Caco-2 (cell line): ENCODE data around the gene KIF19. TPM values are rescaled to one million over a fixed set of nuclear protein-coding genes. Genes with fewer than 3 reads are reported as not detected.

ENCODE experiments used
- BruUV-seq: library from RNA; stranded (reverse); fragments of 400-500 nt; replicated peaks from 2 replicates; lab custom pipeline; 2021; lab: Mats Ljungman, UMichigan
- CTCF ChIA-PET: fragments of 300-600 bp; sonication (Branson Sonifier 250); formaldehyde crosslinking; loops from one replicate; lab custom pipeline; 2022; ENCODE audit warnings: antibody characterized with exemption; lab: Charles Lee
- POLR2A ChIA-PET: fragments of 300-600 bp; sonication (Branson Sonifier 250); formaldehyde crosslinking; loops from one replicate; lab custom pipeline; 2022; ENCODE audit warnings: antibody characterized with exemption; lab: Charles Lee
- DNase-seq, 2 experiments: peaks; one replicate each; pipeline versions ENCODE4 v3.0.0 to v3.0.0-alpha.2; 2020 to 2022
- H3K27me3 ChIP-seq: replicated peaks from 2 replicates; pipeline ENCODE4 v1.6.0; 2011; ENCODE audit warnings: low read length; ENCODE audit not compliant: control insufficient read depth, insufficient read depth
- H3K36me3 ChIP-seq: 2 replicates; pipeline ENCODE4 v1.5.1; 2011; ENCODE audit warnings: low read length; ENCODE audit not compliant: control insufficient read depth, insufficient read depth
- H3K4me1 ChIP-seq: fragments of 250-450 bp; sonication (Bioruptor Pico); 2 replicates; pipeline ENCODE4 v1.5.1; 2020; ENCODE audit warnings: mild to moderate bottlenecking
- H3K4me3 ChIP-seq: 2 replicates; pipeline ENCODE4 v1.5.1; 2011; ENCODE audit warnings: low read depth, mild to moderate bottlenecking, control low read depth, low read length
- H3K9me3 ChIP-seq: fragments of 250-450 bp; sonication (Bioruptor Pico); 2 replicates; pipeline ENCODE4 v1.5.1; 2020; ENCODE audit warnings: mild to moderate bottlenecking, moderate library complexity
- H3K27ac Mint-ChIP-seq: one replicate; pipeline ENCODE4 v1.8.0; 2022; ENCODE audit warnings: mixed read lengths; ENCODE audit not compliant: unreplicated experiment
- H3K27me3 Mint-ChIP-seq: one replicate; pipeline ENCODE4 v1.8.0; 2022; ENCODE audit warnings: mixed read lengths; ENCODE audit not compliant: insufficient read depth, unreplicated experiment
- H3K36me3 Mint-ChIP-seq: one replicate; pipeline ENCODE4 v1.8.0; 2022; ENCODE audit warnings: mild to moderate bottlenecking, mixed read lengths; ENCODE audit not compliant: insufficient read depth, unreplicated experiment
- H3K4me1 Mint-ChIP-seq: one replicate; pipeline ENCODE4 v1.8.0; 2022; ENCODE audit warnings: low read depth, mixed read lengths; ENCODE audit not compliant: unreplicated experiment
- H3K4me3 Mint-ChIP-seq: one replicate; pipeline ENCODE4 v1.8.0; 2022; ENCODE audit warnings: mild to moderate bottlenecking, moderate library complexity, mixed read lengths; ENCODE audit not compliant: unreplicated experiment
- H3K9me3 Mint-ChIP-seq: one replicate; pipeline ENCODE4 v1.8.0; 2022; ENCODE audit warnings: mixed read lengths; ENCODE audit not compliant: unreplicated experiment
- CTCF ChIP-seq, 2 experiments: fragments of 200-600 bp in 1 of 2; IDR thresholded peaks; 1 replicate in 1 of 2; 2 replicates in 1 of 2; pipeline versions ENCODE4 v1.5.1 to v1.8.0; 2011 to 2022; ENCODE audit warnings: antibody characterized with exemption in 1 of 2, control low read depth in 1 of 2, inconsistent platforms in 1 of 2, low read depth in 1 of 2, low read length in 1 of 2, mild to moderate bottlenecking in 1 of 2, moderate library complexity in 1 of 2; ENCODE audit not compliant: insufficient read depth in 1 of 2, severe bottlenecking in 1 of 2, unreplicated experiment in 1 of 2
- intact Hi-C: fragments of 100-400 bp; cut with micrococcal nuclease; formaldehyde crosslinking; loops from one replicate; pipeline ENCODE4 v1.10.0; 2022; ENCODE audit not compliant: unreplicated experiment
- total RNA-seq: library from RNA; stranded (reverse); gene quantifications from 2 replicates; pipeline ENCODE4 v1.2.3, GENCODE V29; 2022

The KIF19 gene
- total RNA-seq, 1 experiment from 2014 or later: not detected

- Histone ChIP-seq H3K4me3 (no peak overlapping the region), H3K9me3 (no peaks in the 10 kb centered on the region), H3K4me1 (no peaks in the 10 kb centered on the region; the same call in 1 of the 2 replicates), H3K27me3 (no peaks in the 10 kb centered on the region), H3K36me3 (no peaks in the 10 kb centered on the region; the same call in 1 of the 2 replicates)
- no peak for TF ChIP-seq CTCF (IDR thresholded peaks at IDR 0.05; ENCODE audit: insufficient read depth in 1 of 2, low read depth in 1 of 2, low read length in 1 of 2, severe bottlenecking in 1 of 2, unreplicated experiment in 1 of 2)
- intact Hi-C loops: no loop called here
- peaks cover 3% of the 10 kb centered on the region for H3K27me3 Mint-ChIP-seq
- no peak for DNase-seq
- no peak overlapping the region for H3K4me3 Mint-ChIP-seq
- no peak overlapping the region for H3K27ac Mint-ChIP-seq
- no peaks in the 10 kb centered on the region for H3K9me3 Mint-ChIP-seq
- no peaks in the 10 kb centered on the region for H3K36me3 Mint-ChIP-seq
- ChIA-PET POLR2A (no interaction called here), CTCF (interaction anchor here (2.2 kb wide), 1 partner anchor 13 kb away, joined by 9 read pairs; no protein-coding TSS in a partner anchor)
- peaks cover 6% of the 10 kb centered on the region for H3K4me1 Mint-ChIP-seq
- BruUV-seq: no TSS peak
Observed at GRCh38 chr17:74393346-74393942, 67.4 kb downstream of the KIF19 start.

- no peak for DNase-seq
- Histone ChIP-seq H3K9me3 (no peaks in the 10 kb centered on the region), H3K27me3 (no peaks in the 10 kb centered on the region), H3K4me1 (no peaks in the 10 kb centered on the region; the same call in 1 of the 2 replicates), H3K36me3 (no peaks in the 10 kb centered on the region; the same call in 1 of the 2 replicates), H3K4me3 (no peak overlapping the region)
- H3K4me1 Mint-ChIP-seq: peaks cover 6% of the 10 kb centered on the region
- H3K9me3 Mint-ChIP-seq: no peaks in the 10 kb centered on the region
- H3K4me3 Mint-ChIP-seq: no peak overlapping the region
- CTCF ChIA-PET: interaction anchor here (0.6 kb wide), 1 partner anchor 383 kb away, joined by 3 read pairs; no protein-coding TSS in a partner anchor
- POLR2A ChIA-PET: no interaction called here
- intact Hi-C loops: no loop called here
- peaks cover 3% of the 10 kb centered on the region for H3K27me3 Mint-ChIP-seq
- H3K36me3 Mint-ChIP-seq: no peaks in the 10 kb centered on the region
- no peak overlapping the region for H3K27ac Mint-ChIP-seq
- TF ChIP-seq CTCF (IDR thresholded peaks at IDR 0.05; ENCODE audit: insufficient read depth in 1 of 2, low read depth in 1 of 2, low read length in 1 of 2, severe bottlenecking in 1 of 2, unreplicated experiment in 1 of 2): no peak
- no TSS peak for BruUV-seq
Observed at GRCh38 chr17:74394275-74394950, 68.4 kb downstream of the KIF19 start.

- Mint-ChIP-seq H3K4me1 (peaks cover 6% of the 10 kb centered on the region), H3K27ac (no peak overlapping the region), H3K36me3 (no peaks in the 10 kb centered on the region), H3K27me3 (peaks cover 3% of the 10 kb centered on the region), H3K4me3 (no peak overlapping the region), H3K9me3 (no peaks in the 10 kb centered on the region)
- H3K9me3 ChIP-seq: no peaks in the 10 kb centered on the region
- no peaks in the 10 kb centered on the region; the same call in 1 of the 2 replicates for H3K36me3 ChIP-seq
- intact Hi-C loops: no loop called here
- H3K4me3 ChIP-seq: no peak overlapping the region
- no peak for TF ChIP-seq CTCF (IDR thresholded peaks at IDR 0.05; ENCODE audit: insufficient read depth in 1 of 2, low read depth in 1 of 2, low read length in 1 of 2, severe bottlenecking in 1 of 2, unreplicated experiment in 1 of 2)
- POLR2A ChIA-PET: no interaction called here
- no TSS peak for BruUV-seq
- H3K27me3 ChIP-seq: no peaks in the 10 kb centered on the region
- CTCF ChIA-PET: no interaction called here
- DNase-seq: no peak
- no peaks in the 10 kb centered on the region; the same call in 1 of the 2 replicates for H3K4me1 ChIP-seq
Observed at GRCh38 chr17:74394977-74395376, 69.0 kb downstream of the KIF19 start.
